Fibroblast of skin of right quadriceps (primary cell): ENCODE data around the gene SMYD5.
A peak's percentile ranks its signal among the peaks of the same experiment; 100 is the strongest.
"Not testable (repeated sequence)": the region's sequence is repeated elsewhere in the genome, so short reads cannot be mapped to it uniquely, and the experiment has no call there.

Experiments
- DNase-seq: peaks from one replicate; pipeline ENCODE4 v3.0.0-alpha.2; 2013

Gene SMYD5

DNA sequence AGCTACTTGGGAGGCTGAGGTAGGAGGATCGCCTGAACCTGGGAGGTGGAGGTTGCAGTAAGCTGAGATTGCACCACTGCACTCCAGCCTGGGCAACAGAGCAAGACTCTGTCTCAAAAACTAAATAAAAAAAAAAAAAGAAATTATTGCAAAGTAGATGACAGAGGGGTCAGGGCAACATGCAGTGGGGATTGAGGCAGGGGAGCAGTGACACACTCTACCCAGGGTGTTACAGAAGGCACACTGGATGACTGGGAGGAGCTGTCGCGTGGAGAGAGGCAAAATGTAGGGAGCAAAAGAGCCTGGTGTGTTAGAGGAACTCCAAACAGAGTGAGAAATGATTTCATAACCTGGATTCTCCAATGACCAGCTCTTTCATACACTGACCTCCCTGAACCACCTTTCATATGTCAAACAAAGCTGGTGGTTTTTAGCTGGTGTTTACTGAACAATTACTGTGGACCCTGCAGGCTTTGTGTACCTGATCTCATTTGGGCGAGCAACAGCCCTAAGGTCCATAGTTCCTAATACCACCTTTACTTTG, 48.1 kb downstream of the SMYD5 start:
- DNase-seq, result no peak

DNA sequence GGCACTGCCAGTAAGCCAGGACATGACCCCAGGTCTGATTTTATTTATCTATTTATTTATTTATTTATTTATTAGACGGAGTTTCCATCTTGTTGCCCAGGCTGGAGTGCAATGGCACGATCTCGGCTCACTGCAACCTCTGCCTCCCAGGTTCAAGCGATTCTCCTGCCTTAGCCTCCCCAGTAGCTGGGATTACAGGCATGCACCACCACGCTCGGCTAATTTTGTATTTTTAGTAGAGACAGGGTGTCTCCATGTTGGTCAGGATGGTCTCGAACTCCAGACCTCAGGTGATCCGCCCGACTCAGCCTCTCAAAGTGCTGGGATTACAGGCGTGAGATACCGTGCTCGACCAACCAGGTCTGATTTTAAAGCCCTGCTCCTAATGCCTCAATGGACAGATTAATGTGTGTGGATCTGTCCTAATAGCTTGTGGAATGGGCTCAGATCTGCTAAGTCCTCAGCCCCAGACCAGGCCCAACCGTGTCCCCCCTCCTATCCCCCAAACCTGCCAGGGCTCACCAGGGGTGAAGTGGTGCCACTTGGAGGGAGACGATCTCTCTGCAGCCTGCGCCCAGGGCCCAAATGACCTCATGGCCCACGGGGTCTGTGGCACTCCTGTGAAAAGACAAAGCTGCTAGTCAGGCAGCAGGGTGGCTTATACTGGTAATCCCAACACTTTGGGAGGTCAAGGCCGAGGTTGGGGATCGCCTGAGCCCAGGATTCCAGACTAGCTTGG, 48.8 kb downstream of the SMYD5 start:
- not testable (repeated sequence) for DNase-seq

DNA sequence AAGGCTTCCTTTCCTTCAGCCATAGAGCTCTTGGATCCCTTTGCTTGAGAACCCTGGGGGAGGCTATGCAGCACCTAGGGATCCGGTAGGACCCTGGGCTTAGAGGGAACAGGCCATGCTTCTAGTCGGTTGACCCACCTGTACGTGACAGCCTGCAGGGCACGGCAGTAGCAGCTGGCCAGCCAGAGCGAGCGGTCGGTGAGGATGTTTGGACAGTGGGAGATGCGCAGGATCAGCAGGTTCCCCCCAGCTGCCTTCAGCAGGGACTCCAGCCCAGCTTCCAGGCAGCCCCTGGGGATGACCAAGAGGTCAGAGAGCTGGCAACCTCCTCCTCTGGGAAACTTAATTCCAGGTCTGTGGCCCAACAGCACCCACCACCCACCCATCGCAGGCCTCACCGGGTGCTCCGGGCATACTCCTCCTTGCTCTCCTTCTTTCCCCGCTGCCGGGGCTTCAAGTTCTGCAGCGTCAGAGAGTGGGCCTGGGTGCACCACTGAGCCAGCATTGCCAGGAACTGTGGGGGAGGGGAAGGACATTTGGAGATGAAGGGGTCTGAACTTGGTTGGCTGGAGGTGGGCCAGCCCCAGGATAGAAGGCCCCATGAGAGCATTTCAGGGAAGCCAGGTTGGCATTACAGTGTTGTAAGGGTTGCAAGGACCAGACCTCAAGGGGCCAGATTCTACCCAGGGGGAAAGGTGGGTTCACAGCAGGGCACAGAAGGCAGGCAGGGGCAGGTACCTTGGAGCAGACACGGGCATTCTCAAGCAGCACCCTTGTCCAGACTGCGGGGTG, 49.7 kb downstream of the SMYD5 start:
- DNase-seq, result no peak

DNA sequence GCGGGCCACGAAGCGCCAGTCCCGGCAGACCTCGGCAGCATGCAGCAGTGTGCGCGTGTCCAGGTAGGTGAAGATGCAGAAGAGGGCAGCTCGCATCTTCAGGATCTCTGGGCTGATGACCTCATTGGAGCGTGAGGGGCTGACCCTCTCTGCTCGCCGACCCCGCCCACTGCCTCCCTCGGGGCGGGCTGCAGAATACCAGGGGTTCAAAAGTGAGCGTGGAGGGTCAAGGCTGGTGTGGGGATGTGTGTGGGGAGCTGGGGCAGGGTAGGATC, 50.2 kb downstream of the SMYD5 start:
- DNase-seq, result no peak

- DNase-seq, result no peak
Measured at GRCh38 chr2:73264783-73265182, 50.7 kb downstream of the SMYD5 start.

- DNase-seq, result no peak
Measured at GRCh38 chr2:73265298-73266060, 51.4 kb downstream of the SMYD5 start.

DNA sequence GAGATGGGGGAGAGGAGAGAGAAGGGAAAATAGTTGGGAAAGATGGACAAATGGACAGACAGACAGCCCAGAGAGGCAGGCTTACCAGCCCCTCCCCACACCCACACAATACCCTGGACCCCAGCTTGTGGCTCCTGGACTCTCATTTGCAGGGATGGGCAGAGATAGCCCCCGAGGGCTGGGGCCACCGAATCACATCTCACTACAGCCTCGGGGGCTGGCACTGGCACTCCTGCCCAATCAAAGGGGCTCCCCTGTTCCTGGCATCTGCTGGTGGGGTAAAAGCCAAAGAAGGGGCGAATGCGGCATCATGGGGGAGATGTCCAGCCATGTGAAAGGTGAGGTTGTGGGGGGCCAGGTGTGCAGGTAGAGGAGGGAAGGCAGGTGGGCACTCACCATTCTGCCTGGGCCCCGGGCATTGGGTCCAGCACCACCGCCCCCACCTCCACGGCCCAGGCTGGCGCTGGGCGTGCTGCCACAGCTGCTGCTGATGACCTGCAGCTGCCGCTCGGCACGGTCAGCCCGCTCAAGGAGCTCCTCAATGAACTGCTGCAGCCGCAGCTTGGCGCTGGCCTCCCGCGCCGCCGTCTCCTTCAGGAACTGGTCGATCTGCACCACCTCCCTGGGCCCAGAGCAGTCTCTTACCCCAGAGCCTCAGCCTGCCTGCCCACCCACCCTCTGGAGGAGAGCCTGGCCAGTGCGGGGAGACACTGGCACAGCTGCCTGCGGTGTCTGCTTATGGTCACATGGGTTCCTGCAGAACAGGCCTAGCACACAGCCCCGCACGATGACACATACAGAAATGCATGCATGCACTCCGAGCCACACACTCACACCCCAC, 52.2 kb downstream of the SMYD5 start:
- peak; percentile 12 for DNase-seq

DNA sequence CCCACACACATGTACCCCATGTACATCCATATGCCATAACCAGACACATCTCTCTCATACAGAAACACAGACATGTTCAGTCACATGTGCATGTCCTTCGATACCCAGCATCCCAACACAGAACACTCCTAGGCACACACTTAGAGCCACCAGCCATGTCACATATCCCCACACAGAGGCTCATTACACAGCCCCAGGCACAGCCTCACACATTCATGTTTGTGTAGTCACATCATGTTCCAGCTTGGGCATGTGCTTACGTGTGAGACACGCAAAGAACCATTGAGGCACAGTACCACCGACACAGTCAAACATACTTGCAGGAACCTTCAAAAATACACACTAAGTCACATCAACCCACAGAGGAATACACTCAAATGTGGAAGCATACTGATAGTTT, 53.0 kb downstream of the SMYD5 start:
- no peak for DNase-seq

DNA sequence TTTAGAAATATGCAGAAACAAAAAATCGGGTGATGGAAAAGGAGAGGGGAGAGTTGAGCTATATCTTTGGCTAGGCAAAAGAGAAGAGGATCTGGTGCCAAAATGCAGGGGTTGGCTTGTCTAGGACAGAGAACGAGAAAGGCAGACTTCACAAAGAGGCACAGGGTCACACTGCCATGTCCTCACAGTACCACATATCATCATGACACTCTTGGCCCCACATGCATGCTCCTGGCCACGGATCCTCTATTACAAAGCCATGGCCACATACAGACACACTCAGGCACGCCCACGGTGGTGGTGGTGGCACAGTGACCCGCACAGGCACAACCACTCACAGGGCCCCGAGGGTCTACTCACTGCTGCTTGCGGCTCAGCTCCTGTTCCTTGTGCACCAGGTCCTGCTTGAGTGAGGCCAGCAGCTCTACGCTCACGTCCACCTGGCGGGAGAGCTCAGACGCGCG, 54.4 kb downstream of the SMYD5 start:
- no peak for DNase-seq

DNA sequence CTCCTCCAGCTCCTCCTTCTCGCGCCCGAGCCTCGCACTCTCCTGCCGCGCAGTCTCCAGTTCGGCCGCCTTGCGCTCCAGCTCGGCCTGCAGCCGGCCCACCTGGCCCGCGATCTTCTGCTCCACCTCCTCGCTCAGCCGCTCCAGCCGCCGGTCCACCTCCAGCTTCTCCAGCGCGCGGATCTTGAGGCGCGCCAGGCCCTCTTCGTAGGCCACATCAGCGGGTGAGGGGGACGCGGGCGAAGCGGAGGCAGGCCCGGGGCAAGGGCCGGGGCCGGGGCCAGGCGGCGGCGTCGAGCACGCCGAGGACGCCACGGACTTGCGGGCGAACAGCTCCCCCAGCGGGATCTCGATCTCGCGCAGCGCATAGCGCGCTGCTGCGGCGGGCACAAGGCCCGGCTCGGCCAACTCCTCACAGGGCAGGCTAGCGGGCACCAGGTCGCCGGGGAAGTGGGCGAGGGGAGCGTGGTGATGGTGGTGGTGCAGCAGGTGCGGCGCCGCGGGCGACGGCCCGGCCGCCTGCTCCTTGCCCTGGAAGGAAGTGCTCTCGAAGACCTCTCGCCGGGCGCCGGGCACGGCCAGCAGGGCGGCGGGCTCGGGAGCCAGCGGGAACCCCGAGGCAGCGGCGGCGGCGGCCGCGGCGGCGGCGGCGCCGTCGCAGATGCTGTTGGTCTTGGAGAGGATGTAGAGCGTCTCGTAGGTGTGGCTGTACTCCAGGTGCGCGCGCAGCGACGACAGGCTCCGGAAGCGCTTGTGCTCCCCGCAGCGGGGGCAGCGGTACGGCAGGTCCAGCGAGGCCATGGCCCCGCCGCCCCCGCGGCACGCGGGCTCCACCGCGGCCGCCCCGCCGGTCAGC, 55.0 kb downstream of the SMYD5 start:
- no peak for DNase-seq

GRCh38 chr2:73269686-73270465, 55.8 kb downstream of the SMYD5 start:
- no peak for DNase-seq

- no peak for DNase-seq
Measured at GRCh38 chr2:73272270-73272669, 58.2 kb downstream of the SMYD5 start.
